AG09309 (cell line): ENCODE data around the gene PTGES2.

Experiments used
- DNase-seq: peaks from one replicate; pipeline ENCODE4 v3.0.0-alpha.2; 2010; ENCODE audit warnings: low read depth
- H3K4me3 ChIP-seq: 2 replicates; pipeline ENCODE4 v1.5.1; 2011; ENCODE audit warnings: mild to moderate bottlenecking, low read depth, low read length, moderate library complexity; ENCODE audit not compliant: control insufficient read depth
- CTCF ChIP-seq: IDR thresholded peaks from 2 replicates; pipeline ENCODE4 v1.5.1; 2011; ENCODE audit warnings: mild to moderate bottlenecking, low read depth, low read length, inconsistent platforms; ENCODE audit not compliant: insufficient read depth, control insufficient read depth; ENCODE audit errors: missing control alignments

Gene PTGES2

GRCh38 chr9:128121466-128121810 is 6.1 kb downstream of the PTGES2 start:
- TF ChIP-seq CTCF: no peak
- DNase-seq: no peak
- no peak overlapping the region for H3K4me3 ChIP-seq

- H3K4me3 ChIP-seq: no peak overlapping the region
- no peak for DNase-seq
- TF ChIP-seq CTCF: no peak
These were observed 6.6 kb downstream of the PTGES2 start for GRCh38 chr9:128120741-128121465.

- H3K4me3 ChIP-seq: no peak overlapping the region
- no peak for TF ChIP-seq CTCF
- no peak for DNase-seq
These were observed 7.3 kb downstream of the PTGES2 start for GRCh38 chr9:128120061-128120740.

GRCh38 chr9:128118971-128119665 is 8.4 kb downstream of the PTGES2 start:
- H3K4me3 ChIP-seq: no peak overlapping the region
- TF ChIP-seq CTCF: no peak
- DNase-seq: no peak

- H3K4me3 ChIP-seq: no peak overlapping the region
- no peak for TF ChIP-seq CTCF
- DNase-seq: no peak
These were observed 9.1 kb downstream of the PTGES2 start for GRCh38 chr9:128118472-128118857.

GRCh38 chr9:128117613-128118471 is 9.7 kb downstream of the PTGES2 start:
- TF ChIP-seq CTCF: peak; percentile 100
- peak; percentile 42 for DNase-seq
- H3K4me3 ChIP-seq: no peak overlapping the region
